Transverse colon (tissue), 3 donors: ENCODE data around the gene PILRA.

Experiments
- CTCF ChIP-seq, 5 experiments: fragments of 200-600 bp in 3 of 5; fragments of 450-650 bp in 2 of 5; sonication (generic) in 3 of 5; IDR thresholded peaks; 1 replicate in 2 of 5; 2 replicates in 3 of 5; pipeline ENCODE4 v1.5.1; 2016 to 2017; ENCODE audit warnings: antibody characterized with exemption in 5 of 5, inconsistent platforms in 3 of 5, mild to moderate bottlenecking in 2 of 5, moderate library complexity in 1 of 5
- POLR2A ChIP-seq: fragments of 450-650 bp; IDR thresholded peaks from one replicate; pipeline ENCODE4 v1.6.1; 2016; ENCODE audit warnings: antibody characterized with exemption, mild to moderate bottlenecking, moderate library complexity

DNA sequence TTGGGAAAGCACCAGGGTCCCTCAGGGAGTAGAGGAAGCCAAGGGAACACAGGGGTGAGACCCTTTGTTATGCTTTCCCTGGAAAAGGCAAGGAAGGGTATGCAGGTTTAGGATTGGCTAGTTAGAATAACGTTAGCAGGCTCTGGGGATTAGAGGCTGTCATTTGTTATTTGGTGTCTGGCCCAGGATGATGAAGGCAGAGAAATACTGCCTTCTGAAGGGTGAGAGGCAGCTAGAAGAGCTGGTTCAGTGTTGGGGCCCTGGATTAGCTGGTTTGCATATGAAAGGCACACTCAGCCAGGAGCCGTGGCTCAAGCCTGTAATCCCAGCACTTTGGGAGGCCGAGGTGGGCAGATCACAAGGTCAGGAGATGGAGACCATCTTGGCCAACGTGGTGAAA, 3.0 kb upstream of the PILRA start:
- TF ChIP-seq POLR2A: no peak
- no peak for TF ChIP-seq CTCF (IDR thresholded peaks at IDR 0.05)
